WTC11 (cell line): ENCODE data around the gene PIK3R6. TPM values are rescaled to one million over a fixed set of nuclear protein-coding genes. Genes with fewer than 3 reads are reported as not detected.
A peak's percentile ranks its signal among the peaks of the same experiment; 100 is the strongest.

Source experiments
- ATAC-seq: fragments of 200-7000 bp; cut with Tn5 transposase; 2 replicates; pipeline ENCODE4 v1.10.0; 2021; ENCODE audit warnings: mild to moderate bottlenecking, moderate library complexity
- CTCF ChIA-PET: fragments of 300-600 bp; sonication (Branson Sonifier 250); formaldehyde crosslinking; loops from one replicate; lab custom pipeline; 2021; ENCODE audit warnings: antibody characterized with exemption; lab: Charles Lee
- POLR2A ChIA-PET: fragments of 350-600 bp; sonication (Branson Sonifier 250); formaldehyde crosslinking; loops from one replicate; lab custom pipeline; 2021; ENCODE audit warnings: antibody characterized with exemption; lab: Charles Lee
- DNase-seq: peaks from one replicate; pipeline ENCODE4 v3.0.0; 2021; ENCODE audit warnings: low spot score
- H3K27ac Mint-ChIP-seq: 2 replicates; pipeline ENCODE4 v1.8.0; 2021; ENCODE audit warnings: mixed read lengths
- H3K27me3 Mint-ChIP-seq: 2 replicates; pipeline ENCODE4 v1.8.0; 2021; ENCODE audit warnings: low read depth, mild to moderate bottlenecking, moderate library complexity, mixed read lengths
- H3K36me3 Mint-ChIP-seq: 2 replicates; pipeline ENCODE4 v1.8.0; 2021; ENCODE audit warnings: mixed read lengths
- H3K4me1 Mint-ChIP-seq: 2 replicates; pipeline ENCODE4 v1.8.0; 2022; ENCODE audit warnings: mixed read lengths
- H3K4me3 Mint-ChIP-seq: 2 replicates; pipeline ENCODE4 v1.8.0; 2021; ENCODE audit warnings: mild to moderate bottlenecking, moderate library complexity, mixed read lengths
- H3K9me3 Mint-ChIP-seq: 2 replicates; pipeline ENCODE4 v1.8.0; 2021; ENCODE audit warnings: mixed read lengths
- CBFB ChIP-seq: sonication (generic); formaldehyde crosslinking; IDR thresholded peaks from 2 replicates; pipeline ENCODE4 v1.8.1; 2022; ENCODE audit warnings: mild to moderate bottlenecking, low read depth, missing genetic modification reagents
- FOXJ3 ChIP-seq: sonication (generic); formaldehyde crosslinking; IDR thresholded peaks from 2 replicates; pipeline ENCODE4 v1.9.0; 2021; ENCODE audit warnings: missing genetic modification reagents, mild to moderate bottlenecking, borderline replicate concordance
- FOXP1 ChIP-seq: sonication (generic); formaldehyde crosslinking; IDR thresholded peaks from 2 replicates; pipeline ENCODE4 v1.8.0; 2022; ENCODE audit warnings: missing genetic modification reagents, mild to moderate bottlenecking, moderate library complexity, borderline replicate concordance
- GABPB1 ChIP-seq: sonication (generic); formaldehyde crosslinking; IDR thresholded peaks from 2 replicates; pipeline ENCODE4 v1.8.1; 2023; ENCODE audit warnings: mild to moderate bottlenecking, missing genetic modification reagents
- NR2C2 ChIP-seq: sonication (generic); formaldehyde crosslinking; IDR thresholded peaks from 2 replicates; pipeline ENCODE4 v1.8.0; 2022; ENCODE audit warnings: mild to moderate bottlenecking, missing genetic modification reagents
- OVOL2 ChIP-seq: fragments of 250-450 bp; sonication (Bioruptor Pico); IDR thresholded peaks from 2 replicates; pipeline ENCODE4 v1.9.0; 2021; ENCODE audit warnings: mild to moderate bottlenecking, borderline replicate concordance
- SMAD4 ChIP-seq: sonication (generic); formaldehyde crosslinking; IDR thresholded peaks from 2 replicates; pipeline ENCODE4 v1.8.0; 2022; ENCODE audit warnings: mild to moderate bottlenecking, missing genetic modification reagents
- SP1 ChIP-seq: sonication (generic); formaldehyde crosslinking; conservative IDR thresholded peaks from 2 replicates; pipeline ENCODE4 v1.8.1; 2022; ENCODE audit warnings: missing genetic modification reagents
- TCF7 ChIP-seq: sonication (generic); formaldehyde crosslinking; IDR thresholded peaks from 2 replicates; pipeline ENCODE4 v1.8.0; 2022; ENCODE audit warnings: mild to moderate bottlenecking, low read depth, missing genetic modification reagents, moderate library complexity
- TEAD1 ChIP-seq: sonication (generic); formaldehyde crosslinking; IDR thresholded peaks from 2 replicates; pipeline ENCODE4 v1.8.0; 2022; ENCODE audit warnings: mild to moderate bottlenecking, missing genetic modification reagents
- ZNF121 ChIP-seq: sonication (generic); formaldehyde crosslinking; IDR thresholded peaks from 2 replicates; pipeline ENCODE4 v1.8.0; 2023; ENCODE audit warnings: missing genetic modification reagents
- ZNF263 ChIP-seq: sonication (generic); formaldehyde crosslinking; IDR thresholded peaks from 2 replicates; pipeline ENCODE4 v1.8.1; 2022; ENCODE audit warnings: low read depth, mild to moderate bottlenecking, moderate library complexity, missing genetic modification reagents
- ZNF423 ChIP-seq: fragments of 250-450 bp; sonication (Bioruptor Pico); IDR thresholded peaks from 2 replicates; pipeline ENCODE4 v2.1.2; 2022; ENCODE audit warnings: mild to moderate bottlenecking, moderate library complexity
- total RNA-seq: library from RNA; stranded (reverse); gene quantifications from 3 replicates; pipeline ENCODE4 v1.2.3, GENCODE V29; 2021
- TF ChIP-seq, protein P1 (sequence below): sonication (generic); formaldehyde crosslinking; IDR thresholded peaks from 2 replicates; pipeline ENCODE4 v1.8.0; 2023; ENCODE audit warnings: mild to moderate bottlenecking, missing genetic modification reagents
- TF ChIP-seq, protein P2 (sequence below): sonication (generic); formaldehyde crosslinking; IDR thresholded peaks from 2 replicates; pipeline ENCODE4 v1.8.0; 2022; ENCODE audit warnings: mild to moderate bottlenecking, missing genetic modification reagents
- TF ChIP-seq, protein P3 (sequence below): sonication (generic); formaldehyde crosslinking; IDR thresholded peaks from 2 replicates; pipeline ENCODE4 v1.8.1; 2023; ENCODE audit warnings: mild to moderate bottlenecking, missing genetic modification reagents, moderate library complexity
- TF ChIP-seq, protein P4 (sequence below): sonication (generic); formaldehyde crosslinking; IDR thresholded peaks from 2 replicates; pipeline ENCODE4 v1.8.0; 2022; ENCODE audit warnings: mild to moderate bottlenecking, missing genetic modification reagents
- TF ChIP-seq, protein P5 (sequence below): sonication (generic); formaldehyde crosslinking; IDR thresholded peaks from 2 replicates; pipeline ENCODE4 v1.8.0; 2023; ENCODE audit warnings: missing genetic modification reagents
- TF ChIP-seq, protein P6 (sequence below): sonication (generic); formaldehyde crosslinking; IDR thresholded peaks from 2 replicates; pipeline ENCODE4 v1.8.1; 2022; ENCODE audit warnings: low read depth, missing genetic modification reagents, borderline replicate concordance

PIK3R6 gene
- total RNA-seq, 1 experiment from 2014 or later, result 0.15 TPM

DNA sequence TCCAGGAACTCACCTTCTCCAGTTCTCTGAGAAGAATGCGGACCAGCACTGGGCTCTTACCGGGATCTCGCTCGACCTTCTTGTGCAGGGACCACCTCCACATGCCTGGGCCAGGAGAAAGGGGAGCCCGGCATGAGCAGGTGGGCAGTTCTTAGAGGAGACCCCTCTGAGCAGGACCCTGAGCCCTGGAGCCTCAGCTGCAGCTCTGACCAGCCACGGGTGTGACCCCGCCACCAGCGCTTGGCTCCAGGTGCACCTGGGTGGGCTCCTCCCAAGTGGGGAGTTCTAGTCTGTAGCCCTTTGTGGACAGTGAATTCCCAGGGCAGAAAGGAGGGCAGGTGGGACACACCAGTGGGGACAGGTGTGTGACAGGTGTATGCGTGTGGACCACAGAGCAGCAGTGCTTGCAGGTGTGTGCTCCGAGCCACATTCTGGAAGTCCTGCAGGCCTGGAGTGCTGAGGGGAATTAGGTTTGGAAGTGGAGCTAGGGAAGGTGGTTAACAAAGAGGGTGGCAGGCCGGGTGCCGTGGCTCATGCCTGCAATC lies 28.9 kb downstream of the PIK3R6 start (continued):
- TF ChIP-seq, protein P1, sequence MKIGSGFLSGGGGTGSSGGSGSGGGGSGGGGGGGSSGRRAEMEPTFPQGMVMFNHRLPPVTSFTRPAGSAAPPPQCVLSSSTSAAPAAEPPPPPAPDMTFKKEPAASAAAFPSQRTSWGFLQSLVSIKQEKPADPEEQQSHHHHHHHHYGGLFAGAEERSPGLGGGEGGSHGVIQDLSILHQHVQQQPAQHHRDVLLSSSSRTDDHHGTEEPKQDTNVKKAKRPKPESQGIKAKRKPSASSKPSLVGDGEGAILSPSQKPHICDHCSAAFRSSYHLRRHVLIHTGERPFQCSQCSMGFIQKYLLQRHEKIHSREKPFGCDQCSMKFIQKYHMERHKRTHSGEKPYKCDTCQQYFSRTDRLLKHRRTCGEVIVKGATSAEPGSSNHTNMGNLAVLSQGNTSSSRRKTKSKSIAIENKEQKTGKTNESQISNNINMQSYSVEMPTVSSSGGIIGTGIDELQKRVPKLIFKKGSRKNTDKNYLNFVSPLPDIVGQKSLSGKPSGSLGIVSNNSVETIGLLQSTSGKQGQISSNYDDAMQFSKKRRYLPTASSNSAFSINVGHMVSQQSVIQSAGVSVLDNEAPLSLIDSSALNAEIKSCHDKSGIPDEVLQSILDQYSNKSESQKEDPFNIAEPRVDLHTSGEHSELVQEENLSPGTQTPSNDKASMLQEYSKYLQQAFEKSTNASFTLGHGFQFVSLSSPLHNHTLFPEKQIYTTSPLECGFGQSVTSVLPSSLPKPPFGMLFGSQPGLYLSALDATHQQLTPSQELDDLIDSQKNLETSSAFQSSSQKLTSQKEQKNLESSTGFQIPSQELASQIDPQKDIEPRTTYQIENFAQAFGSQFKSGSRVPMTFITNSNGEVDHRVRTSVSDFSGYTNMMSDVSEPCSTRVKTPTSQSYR (CRISPR knock-in tag), result no peak
- TF ChIP-seq ZNF263 (CRISPR knock-in tag), result no peak
- no peak for TF ChIP-seq TCF7 (CRISPR knock-in tag)
- TF ChIP-seq SMAD4 (CRISPR knock-in tag), result no peak
- TF ChIP-seq, protein P2, sequence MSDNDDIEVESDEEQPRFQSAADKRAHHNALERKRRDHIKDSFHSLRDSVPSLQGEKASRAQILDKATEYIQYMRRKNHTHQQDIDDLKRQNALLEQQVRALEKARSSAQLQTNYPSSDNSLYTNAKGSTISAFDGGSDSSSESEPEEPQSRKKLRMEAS (CRISPR knock-in tag), result no peak
- TF ChIP-seq OVOL2 (CRISPR knock-in tag), result no peak

DNA sequence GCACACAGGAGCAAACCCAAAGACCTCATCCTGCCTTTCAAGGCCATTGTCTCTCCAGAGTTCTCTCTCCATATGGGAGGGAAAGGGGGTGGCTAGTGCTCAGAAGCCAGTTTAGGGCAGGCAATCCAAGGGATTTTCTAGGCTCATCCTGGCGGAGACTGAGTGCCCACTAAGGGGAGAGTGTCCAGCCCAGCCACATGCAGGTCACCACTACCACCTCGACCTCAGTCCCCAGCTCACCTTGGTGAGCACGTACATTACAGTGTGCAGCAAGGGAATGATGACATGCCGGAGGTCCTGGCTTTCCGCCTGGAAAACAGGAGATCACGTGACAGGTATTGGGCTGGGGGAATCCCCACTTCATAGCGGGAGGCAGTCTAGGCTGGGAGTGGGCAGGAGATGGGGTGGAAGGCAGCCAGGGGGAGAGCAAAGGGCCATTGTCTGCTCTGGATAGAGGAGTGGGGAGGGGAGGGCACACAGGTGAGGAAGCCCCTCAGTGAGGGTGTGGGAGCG lies 29.9 kb downstream of the PIK3R6 start:
- ChIA-PET POLR2A (interaction anchor here (0.5 kb wide), 1 partner anchor 247 kb away, joined by 5 read pairs; no protein-coding TSS in a partner anchor), CTCF (interaction anchor here (3.4 kb wide), 1 partner anchor 38 kb away, joined by 12 read pairs; the partner anchor contains the start of gene MFSD6L)
- H3K27me3 Mint-ChIP-seq, result peaks cover 3% of the 10 kb centered on the region
- H3K4me1 Mint-ChIP-seq, result peaks cover 25% of the 10 kb centered on the region
- no peak overlapping the region for H3K27ac Mint-ChIP-seq
- H3K4me3 Mint-ChIP-seq, result no peak overlapping the region
- 0 out of 2 replicates have a peak, but pooled peaks cover 10% of the 10 kb centered on the region for H3K9me3 Mint-ChIP-seq
- ATAC-seq (no peak), DNase-seq (no peak)
- TF ChIP-seq, protein P3, sequence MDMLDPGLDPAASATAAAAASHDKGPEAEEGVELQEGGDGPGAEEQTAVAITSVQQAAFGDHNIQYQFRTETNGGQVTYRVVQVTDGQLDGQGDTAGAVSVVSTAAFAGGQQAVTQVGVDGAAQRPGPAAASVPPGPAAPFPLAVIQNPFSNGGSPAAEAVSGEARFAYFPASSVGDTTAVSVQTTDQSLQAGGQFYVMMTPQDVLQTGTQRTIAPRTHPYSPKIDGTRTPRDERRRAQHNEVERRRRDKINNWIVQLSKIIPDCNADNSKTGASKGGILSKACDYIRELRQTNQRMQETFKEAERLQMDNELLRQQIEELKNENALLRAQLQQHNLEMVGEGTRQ (CRISPR knock-in tag), result peak; percentile 79
- TF ChIP-seq, protein P4, sequence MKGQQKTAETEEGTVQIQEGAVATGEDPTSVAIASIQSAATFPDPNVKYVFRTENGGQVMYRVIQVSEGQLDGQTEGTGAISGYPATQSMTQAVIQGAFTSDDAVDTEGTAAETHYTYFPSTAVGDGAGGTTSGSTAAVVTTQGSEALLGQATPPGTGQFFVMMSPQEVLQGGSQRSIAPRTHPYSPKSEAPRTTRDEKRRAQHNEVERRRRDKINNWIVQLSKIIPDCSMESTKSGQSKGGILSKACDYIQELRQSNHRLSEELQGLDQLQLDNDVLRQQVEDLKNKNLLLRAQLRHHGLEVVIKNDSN (CRISPR knock-in tag), result peak; percentile 62; the same call in 1 of the 2 replicates
- TF ChIP-seq SP1 (CRISPR knock-in tag), result 0 out of 2 replicates have a peak, but pooled peaks have one; percentile 32
- TF ChIP-seq ZNF423 (CRISPR knock-in tag), result no peak
- no peak for TF ChIP-seq GABPB1 (CRISPR knock-in tag)
- no peaks in the 10 kb centered on the region for H3K36me3 Mint-ChIP-seq

DNA sequence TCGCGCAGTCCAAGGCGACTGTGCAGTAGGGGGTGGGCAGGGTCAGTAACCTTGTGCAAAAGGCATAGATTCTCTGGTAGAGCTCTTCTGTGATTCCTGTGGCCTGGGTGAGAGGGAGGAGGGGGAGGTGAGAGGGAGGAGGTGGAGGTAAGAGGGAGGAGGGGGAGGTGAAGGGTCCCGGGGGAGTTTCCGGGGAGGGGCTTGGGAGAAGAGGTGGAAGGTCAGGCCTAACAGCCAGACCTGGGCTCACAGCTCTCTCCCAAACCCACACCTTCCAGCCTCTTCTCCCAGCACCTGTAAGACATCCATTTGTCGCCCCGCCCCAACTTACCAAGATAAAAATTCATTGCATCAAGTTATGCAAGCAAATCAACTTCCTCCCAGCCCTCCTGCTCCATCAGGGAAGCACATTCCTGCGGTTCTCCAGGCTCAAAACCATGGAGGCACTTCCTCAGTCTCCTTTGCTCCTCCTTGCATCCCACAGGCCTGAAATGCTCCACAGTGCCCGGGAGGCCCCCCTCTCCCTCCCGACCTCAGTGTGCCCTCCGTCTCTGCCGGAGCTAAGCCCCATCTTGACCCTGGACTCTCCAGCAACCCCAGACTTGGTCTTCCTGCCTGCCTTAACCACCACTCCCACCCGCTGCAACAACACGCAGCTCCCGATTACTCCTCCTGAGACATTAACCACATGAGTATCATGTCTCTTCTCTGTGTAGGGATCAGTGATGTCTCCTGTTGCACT lies 30.5 kb downstream of the PIK3R6 start:
- TF ChIP-seq ZNF263 (CRISPR knock-in tag) (no peak; the same call in 1 of the 2 replicates), TEAD1 (CRISPR knock-in tag) (no peak), CBFB (no peak), NR2C2 (CRISPR knock-in tag) (no peak), FOXJ3 (CRISPR knock-in tag) (no peak), FOXP1 (CRISPR knock-in tag) (no peak), ZNF121 (CRISPR knock-in tag) (no peak)
- TF ChIP-seq, protein P5, sequence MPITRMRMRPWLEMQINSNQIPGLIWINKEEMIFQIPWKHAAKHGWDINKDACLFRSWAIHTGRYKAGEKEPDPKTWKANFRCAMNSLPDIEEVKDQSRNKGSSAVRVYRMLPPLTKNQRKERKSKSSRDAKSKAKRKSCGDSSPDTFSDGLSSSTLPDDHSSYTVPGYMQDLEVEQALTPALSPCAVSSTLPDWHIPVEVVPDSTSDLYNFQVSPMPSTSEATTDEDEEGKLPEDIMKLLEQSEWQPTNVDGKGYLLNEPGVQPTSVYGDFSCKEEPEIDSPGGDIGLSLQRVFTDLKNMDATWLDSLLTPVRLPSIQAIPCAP (CRISPR knock-in tag), result no peak
- TF ChIP-seq, protein P3 (CRISPR knock-in tag), result no peak
- TF ChIP-seq, protein P2 (CRISPR knock-in tag), result no peak
- TF ChIP-seq, protein P6, sequence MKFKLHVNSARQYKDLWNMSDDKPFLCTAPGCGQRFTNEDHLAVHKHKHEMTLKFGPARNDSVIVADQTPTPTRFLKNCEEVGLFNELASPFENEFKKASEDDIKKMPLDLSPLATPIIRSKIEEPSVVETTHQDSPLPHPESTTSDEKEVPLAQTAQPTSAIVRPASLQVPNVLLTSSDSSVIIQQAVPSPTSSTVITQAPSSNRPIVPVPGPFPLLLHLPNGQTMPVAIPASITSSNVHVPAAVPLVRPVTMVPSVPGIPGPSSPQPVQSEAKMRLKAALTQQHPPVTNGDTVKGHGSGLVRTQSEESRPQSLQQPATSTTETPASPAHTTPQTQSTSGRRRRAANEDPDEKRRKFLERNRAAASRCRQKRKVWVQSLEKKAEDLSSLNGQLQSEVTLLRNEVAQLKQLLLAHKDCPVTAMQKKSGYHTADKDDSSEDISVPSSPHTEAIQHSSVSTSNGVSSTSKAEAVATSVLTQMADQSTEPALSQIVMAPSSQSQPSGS, result no peak
- ChIA-PET CTCF (interaction anchor here (0.6 to 3.4 kb wide), 2 partner anchors 38 to 58 kb away, joined by 3 to 12 read pairs; partner anchors contain the start of gene MFSD6L), POLR2A (interaction anchor here (0.5 kb wide), 1 partner anchor 248 kb away, joined by 5 read pairs; no protein-coding TSS in a partner anchor)
- DNase-seq (no peak), ATAC-seq (no peak)
- Mint-ChIP-seq H3K9me3 (0 out of 2 replicates have a peak, but pooled peaks cover 10% of the 10 kb centered on the region), H3K4me3 (no peak overlapping the region), H3K36me3 (no peaks in the 10 kb centered on the region), H3K27ac (no peak overlapping the region), H3K4me1 (peaks cover 25% of the 10 kb centered on the region), H3K27me3 (peaks cover 2% of the 10 kb centered on the region)
